ENCODE data around the gene EXOC4.

GRCh38 chr7:133310232-133310862, 57.5 kb downstream of the EXOC4 start:
- TF ChIP-seq POLR2A (IDR thresholded peaks at IDR 0.05) (no peak), CTCF (IDR thresholded peaks at IDR 0.05) (no peak)
